GM19452 (cell line): ENCODE results near the gene WWOX.
A peak's percentile ranks its signal among the peaks of the same experiment; 100 is the strongest.

Experiments used
- ATAC-seq: cut with Tn5 transposase; IDR thresholded peaks from one replicate; pipeline ENCODE4 v1.9.1; 2021; ENCODE audit not compliant: unreplicated experiment

Gene WWOX

GRCh38 chr16:78694414-78694813 lies 595.0 kb downstream of the WWOX start:
- no peak for ATAC-seq

DNA sequence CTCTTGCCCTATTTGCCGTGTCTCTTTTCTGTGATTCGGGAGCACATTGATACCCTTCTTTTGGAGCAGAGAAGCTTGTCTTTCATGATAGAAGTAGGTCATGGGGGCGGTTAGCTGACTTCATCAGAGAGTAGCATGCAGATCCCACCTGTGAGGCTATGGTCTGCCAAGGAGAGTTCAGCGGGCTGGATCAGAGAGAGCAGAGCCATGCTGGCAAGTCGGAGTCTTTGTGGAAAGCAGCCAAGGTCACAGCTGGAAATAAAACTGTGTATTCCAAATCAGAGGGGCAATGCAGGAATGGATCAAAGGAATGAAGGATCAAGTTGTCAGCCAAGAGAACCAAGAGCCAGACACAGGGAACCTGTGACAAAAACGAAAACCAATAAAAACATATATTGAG lies 595.9 kb downstream of the WWOX start:
- no peak for ATAC-seq

DNA sequence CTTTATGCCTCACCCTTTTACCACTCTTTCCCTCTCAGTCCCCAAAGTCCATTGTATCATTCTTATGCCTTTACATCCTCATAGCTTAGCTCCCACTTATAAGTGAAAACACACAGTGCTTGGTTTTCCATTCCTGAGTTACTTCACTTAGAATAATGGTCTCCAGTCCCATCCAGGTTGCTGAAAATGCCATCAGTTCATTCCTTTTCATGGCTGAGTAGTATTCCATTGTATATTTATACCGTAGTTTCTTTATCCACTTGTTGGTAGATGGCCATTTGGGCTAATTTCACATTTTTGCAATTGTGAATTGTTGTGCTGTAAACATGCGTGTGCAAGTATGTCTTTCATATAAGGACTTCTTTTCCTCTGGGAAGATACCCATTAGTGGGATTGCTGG lies 597.3 kb downstream of the WWOX start:
- ATAC-seq = no peak

DNA sequence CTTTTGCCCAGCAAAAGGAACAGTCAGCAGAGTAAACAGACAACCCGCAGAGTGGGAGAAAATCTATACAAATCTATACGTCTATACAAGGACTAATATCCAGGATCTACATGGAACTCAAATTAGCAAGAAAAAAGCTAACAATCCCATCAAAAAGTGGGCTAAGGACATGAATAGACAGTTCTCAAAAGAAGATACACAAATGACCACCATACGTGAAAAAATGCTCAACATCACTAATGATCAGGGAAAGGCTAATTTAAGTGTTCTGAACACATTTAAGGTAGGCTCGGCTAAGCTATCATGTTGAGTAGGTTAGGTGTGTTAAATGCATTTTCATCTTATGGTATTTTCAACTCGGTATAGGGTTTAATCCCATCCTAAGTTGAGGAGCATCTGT lies 598.0 kb downstream of the WWOX start:
- ATAC-seq = no peak

- ATAC-seq = no peak
Measured at GRCh38 chr16:78703936-78704335, 604.5 kb downstream of the WWOX start.

DNA sequence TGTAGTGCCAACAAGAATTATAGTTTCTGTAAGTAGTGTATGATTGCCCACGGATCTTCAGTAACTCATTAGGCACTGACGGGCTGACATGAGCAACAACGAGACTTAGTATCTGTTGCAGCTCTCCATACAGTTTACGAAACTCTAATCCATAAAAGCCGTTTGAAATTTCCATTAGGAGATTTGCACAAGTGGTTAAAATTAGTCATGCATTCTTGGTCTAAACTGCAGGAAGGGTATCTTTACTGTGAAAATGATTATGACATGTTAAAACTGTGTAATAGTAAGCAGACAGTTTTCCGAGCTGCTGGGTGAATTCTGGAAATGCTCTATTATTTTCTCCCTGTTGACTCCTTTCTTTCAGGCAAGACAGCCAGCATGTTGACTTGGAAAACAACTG lies 605.0 kb downstream of the WWOX start:
- no peak for ATAC-seq

- ATAC-seq = no peak
Measured at GRCh38 chr16:78705694-78706093, 606.2 kb downstream of the WWOX start.

GRCh38 chr16:78706637-78707036 lies 607.2 kb downstream of the WWOX start:
- no peak for ATAC-seq

GRCh38 chr16:78709137-78709884 lies 609.9 kb downstream of the WWOX start:
- no peak for ATAC-seq

DNA sequence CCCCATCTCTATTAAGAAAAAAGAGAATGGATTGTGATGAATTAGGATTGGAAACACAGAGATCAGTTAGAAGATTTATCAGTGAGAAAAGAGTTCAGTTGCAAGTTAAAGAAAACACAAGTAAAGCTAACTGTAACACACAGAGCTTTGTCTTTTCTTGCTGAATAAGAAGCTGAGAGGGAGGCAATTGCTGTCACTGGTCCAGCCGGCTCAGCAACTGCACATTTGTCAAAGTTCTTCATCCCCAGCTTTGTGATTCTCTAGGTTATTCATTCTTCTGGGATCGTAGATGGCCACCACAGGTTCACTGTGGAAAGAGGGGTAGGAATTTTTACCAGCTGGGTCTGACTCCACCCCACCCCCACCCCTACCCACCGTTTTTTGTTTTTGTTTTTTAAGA lies 615.7 kb downstream of the WWOX start:
- ATAC-seq = no peak

DNA sequence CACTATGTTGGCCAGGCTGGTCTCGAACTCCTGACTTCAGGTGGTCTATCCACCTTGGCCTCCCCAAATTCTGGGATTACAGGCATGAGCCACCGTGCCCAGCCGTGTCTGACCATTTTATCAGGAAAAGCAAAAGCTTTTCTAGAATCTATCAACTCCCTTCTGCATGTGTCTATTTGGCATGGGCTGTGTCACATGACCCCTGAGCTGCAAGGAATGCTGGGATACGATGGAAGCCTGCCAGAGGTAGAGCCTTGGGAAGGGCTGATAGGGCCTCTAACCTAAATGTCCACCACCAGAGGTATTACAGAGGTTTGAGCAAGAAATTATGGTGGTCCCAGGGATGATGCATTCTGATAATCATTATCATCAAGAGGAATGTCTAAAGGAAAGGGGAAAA lies 616.2 kb downstream of the WWOX start:
- ATAC-seq = no peak

- ATAC-seq = no peak
Measured at GRCh38 chr16:78718141-78718540, 618.7 kb downstream of the WWOX start.

- no peak for ATAC-seq
Measured at GRCh38 chr16:78720416-78720815, 621.0 kb downstream of the WWOX start.

DNA sequence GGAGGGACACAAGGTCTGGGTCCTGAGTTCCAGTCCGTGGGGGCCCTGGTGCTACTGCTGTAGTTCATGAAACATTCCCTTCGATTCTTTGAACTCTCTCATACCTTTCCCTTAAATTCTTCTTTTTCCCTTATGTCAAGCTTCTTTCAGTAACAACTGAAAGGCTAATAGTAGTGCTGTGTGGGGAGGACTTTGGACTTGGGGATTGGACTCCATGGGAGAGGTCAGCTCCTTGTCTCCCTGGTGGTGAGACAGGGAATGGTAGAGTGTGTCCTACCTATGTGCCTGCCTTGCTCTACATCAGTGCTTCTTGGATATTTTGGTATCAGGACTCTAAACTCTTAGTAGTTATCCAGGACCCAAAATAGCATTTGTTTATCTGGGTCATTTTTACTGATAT lies 628.1 kb downstream of the WWOX start:
- ATAC-seq = no peak

DNA sequence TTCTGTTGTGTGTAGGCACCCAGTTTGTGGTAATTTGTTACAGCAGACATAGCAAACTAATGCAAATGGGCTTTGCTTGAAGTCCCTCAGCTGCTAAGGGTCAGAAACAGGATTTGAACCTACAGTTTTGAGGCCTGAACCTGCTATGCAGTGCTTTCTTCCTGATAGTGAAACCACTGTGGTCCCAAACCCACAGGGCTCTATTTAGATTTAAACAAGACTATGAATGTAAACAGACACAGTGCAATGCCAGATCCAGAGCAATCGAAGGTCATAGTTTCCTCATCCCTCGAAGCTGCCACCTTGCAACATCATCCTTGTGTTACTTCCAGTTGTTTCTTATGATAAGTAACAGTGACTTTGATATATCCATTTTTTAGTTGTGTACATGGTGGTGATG lies 630.2 kb downstream of the WWOX start:
- ATAC-seq = peak; percentile 63

DNA sequence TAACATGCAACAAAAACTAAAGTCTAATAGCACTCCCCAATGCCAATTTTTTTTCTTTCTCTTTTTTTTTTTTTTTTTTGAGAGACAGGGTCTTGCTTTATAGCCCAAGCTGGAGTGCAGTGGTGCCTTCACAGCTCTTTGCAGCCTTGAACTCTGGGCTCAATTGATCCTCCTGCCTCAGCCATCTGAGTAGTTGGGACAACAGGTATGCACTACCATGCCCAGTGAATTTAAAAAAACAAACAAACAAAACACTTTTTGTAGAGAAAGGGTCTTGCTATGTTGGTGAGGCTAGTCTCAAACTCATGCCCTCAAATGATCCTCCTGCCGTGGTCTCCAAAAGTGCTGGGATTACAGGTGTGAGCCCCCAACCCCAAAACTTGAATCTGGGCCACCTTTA lies 632.3 kb downstream of the WWOX start:
- ATAC-seq = no peak

DNA sequence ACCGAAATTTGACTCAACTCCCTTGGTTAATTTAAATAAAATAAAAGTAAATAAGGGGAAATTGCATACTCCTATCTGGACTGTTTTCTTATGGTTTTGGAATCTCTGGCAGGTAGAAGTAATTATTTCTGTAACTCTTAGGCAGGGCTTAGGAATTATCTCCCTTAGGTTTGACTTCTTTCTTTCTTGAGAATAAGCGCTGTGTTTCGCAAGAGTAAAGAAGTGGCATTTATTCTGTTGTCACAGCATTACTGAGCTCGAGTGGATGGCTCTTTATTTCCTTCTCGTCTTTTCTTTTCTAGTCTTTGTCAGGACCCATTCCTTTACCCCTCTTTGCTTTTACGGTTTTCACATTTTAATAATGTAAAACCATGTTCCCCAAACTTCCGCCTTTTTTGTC lies 633.2 kb downstream of the WWOX start:
- no peak for ATAC-seq

DNA sequence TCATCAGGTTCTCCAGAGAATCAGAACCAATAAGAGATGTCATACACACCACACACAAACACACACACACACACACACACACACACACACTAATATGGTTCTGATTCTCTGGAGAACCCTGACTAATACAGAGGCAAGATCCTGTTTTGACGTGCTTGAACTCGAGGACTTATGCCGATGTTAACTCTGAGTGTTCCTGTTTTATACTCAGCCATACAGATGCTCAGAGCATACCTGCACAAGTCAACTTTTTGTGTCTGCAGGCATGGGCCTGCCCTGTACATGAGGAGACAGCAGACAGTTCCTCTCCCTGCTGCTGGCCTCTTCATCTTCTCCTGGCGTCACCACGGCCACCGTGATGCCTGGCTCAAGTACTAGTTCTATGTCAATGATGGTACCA lies 635.9 kb downstream of the WWOX start:
- no peak for ATAC-seq

GRCh38 chr16:78737630-78738029 lies 638.2 kb downstream of the WWOX start:
- ATAC-seq = no peak

DNA sequence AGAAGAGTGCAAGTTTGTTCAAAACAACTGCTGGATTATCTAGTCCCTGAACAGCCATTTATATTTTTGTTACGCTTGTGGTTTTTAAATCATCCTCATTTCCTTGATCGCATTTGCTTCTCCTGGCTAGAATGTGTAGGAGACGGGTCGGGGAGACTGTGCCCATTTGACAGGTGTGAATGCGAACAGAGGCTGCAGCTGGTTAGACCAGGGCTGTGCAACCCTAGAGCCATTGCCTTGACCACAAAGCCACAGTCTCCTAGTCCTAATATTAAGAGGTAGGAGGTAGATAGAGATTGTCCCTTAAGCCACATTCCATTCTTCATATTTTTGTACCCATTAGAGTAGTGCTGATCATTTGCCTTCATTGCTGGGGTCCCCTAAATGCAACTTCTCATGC lies 639.1 kb downstream of the WWOX start:
- ATAC-seq = no peak

GRCh38 chr16:78740269-78740668 lies 640.8 kb downstream of the WWOX start:
- no peak for ATAC-seq

- ATAC-seq = peak; percentile 97
Measured at GRCh38 chr16:78742501-78743283, 643.2 kb downstream of the WWOX start.

DNA sequence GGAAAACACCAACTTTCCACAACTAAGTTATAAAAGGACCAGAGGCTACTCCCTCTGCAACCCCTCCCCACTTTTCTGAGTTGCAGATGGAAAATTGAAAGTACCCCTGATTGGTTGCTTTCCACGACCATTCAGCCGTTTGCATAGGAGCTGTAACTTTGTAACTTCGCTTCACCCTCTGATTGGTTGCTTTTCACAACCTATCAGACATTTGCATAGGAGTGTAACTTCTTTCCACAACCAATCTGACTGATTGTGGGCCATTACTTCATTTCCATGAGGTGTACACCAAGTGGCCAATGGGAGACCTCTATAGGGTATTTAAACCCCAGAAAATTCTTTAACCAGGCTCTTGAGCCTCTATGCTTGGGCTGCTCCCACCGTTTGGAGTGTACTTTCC lies 644.1 kb downstream of the WWOX start:
- no peak for ATAC-seq
